Measurements from ENCODE around the gene NUDT14. TPM values are rescaled to one million over a fixed set of nuclear protein-coding genes. Genes with fewer than 3 reads are reported as not detected.

NUDT14 gene
- total and polyA plus RNA-seq, 8 donors: 15.2 to 62.6 (median 26.6) TPM; not detected in 1

DNA sequence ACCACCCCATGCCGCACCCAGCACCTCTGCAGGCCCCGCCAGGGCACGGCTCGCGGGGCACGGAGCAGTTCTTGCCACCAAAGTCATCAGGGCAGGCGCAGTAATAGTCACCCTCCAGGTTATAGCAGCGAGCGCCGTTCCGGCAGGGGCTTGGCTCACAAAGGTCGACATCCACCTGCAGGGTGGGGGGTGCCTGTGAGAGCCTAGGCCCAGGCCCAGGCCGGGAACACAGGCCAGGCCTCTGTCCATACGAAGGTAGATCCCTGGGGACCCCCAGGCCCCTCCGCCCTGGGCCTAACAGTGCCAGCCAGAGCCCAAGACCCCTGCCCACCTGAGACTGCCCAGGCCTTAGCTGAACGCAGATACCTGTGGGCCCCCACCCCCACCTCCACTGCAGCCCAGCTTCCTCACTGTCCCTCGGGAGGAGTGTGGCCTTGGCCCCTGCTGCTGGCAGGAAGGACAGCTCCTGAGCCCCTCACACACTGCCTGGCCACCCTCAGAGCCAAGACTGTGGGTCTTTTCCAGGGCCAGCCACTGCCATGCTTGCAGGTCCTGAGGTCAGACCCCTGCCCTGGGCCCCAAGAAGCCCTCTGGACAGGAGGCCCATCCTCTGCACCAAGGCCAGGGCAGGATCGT lies 31.8 kb downstream of the NUDT14 start:
- Histone ChIP-seq H3K27me3 (no peaks in the 10 kb centered on the region), H3K9me3 (no peaks in the 10 kb centered on the region), H3K4me3 (no peak overlapping the region), H3K27ac (no peak overlapping the region), H3K36me3 (peaks cover 0 to 26% (median 15%) of the 10 kb centered on the region in 4 donors), H3K4me1 (no peaks in the 10 kb centered on the region)
- intact Hi-C loops (cut with DNase I; ENCODE audit: low total_unique reads): no loop called here
- no peak for DNase-seq
- WGBS, 5 donors: 85 to 95% (median 93%) methylated on average over 7 to 18 of the region's 18 CpGs
- TF ChIP-seq EP300 (IDR thresholded peaks at IDR 0.05) (no peak), POLR2A (IDR thresholded peaks at IDR 0.05) (no peak), POLR2AphosphoS5 (IDR thresholded peaks at IDR 0.05) (no peak)
- TF ChIP-seq, protein P1, sequence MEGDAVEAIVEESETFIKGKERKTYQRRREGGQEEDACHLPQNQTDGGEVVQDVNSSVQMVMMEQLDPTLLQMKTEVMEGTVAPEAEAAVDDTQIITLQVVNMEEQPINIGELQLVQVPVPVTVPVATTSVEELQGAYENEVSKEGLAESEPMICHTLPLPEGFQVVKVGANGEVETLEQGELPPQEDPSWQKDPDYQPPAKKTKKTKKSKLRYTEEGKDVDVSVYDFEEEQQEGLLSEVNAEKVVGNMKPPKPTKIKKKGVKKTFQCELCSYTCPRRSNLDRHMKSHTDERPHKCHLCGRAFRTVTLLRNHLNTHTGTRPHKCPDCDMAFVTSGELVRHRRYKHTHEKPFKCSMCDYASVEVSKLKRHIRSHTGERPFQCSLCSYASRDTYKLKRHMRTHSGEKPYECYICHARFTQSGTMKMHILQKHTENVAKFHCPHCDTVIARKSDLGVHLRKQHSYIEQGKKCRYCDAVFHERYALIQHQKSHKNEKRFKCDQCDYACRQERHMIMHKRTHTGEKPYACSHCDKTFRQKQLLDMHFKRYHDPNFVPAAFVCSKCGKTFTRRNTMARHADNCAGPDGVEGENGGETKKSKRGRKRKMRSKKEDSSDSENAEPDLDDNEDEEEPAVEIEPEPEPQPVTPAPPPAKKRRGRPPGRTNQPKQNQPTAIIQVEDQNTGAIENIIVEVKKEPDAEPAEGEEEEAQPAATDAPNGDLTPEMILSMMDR (IDR thresholded peaks at IDR 0.05): no peak

DNA sequence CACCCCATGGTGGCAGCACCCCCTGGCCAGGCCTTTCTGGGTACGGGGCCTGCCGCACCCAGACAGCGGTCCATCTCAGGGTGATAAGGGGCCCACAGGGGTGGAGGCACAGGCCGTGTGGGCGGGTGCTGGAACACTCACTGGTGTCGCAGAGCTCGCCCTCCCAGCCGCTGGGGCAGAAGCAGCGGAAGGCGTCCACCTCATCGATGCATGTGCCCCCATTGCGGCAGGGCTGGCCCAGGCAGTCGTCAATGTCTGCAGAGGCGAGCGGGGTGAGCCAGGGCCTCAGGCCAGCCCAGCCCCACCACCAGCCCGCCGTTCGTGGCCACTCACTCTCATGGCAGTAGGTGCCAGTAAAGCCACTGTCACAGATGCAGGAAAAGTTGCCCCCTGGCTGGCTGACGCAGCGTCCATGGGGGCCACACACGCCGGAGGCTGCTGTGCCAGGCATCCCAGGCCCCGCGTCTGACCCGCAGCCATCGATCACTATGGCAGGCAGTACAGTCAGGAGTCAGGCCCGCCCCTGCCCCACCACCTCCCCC lies 32.4 kb downstream of the NUDT14 start:
- Histone ChIP-seq H3K27ac (no peak overlapping the region), H3K27me3 (no peaks in the 10 kb centered on the region), H3K4me1 (no peaks in the 10 kb centered on the region), H3K36me3 (peaks cover 0 to 26% (median 15%) of the 10 kb centered on the region in 4 donors), H3K9me3 (no peaks in the 10 kb centered on the region), H3K4me3 (no peak overlapping the region)
- WGBS, 5 donors: 87 to 96% (median 93%) methylated on average over 11 to 27 of the region's 27 CpGs
- no peak for DNase-seq
- intact Hi-C loops (cut with DNase I; ENCODE audit: low total_unique reads): no loop called here
- no peak for TF ChIP-seq POLR2AphosphoS5 (IDR thresholded peaks at IDR 0.05)
- no peak for TF ChIP-seq POLR2A (IDR thresholded peaks at IDR 0.05)
- TF ChIP-seq EP300 (IDR thresholded peaks at IDR 0.05): no peak
- TF ChIP-seq, protein P1 (IDR thresholded peaks at IDR 0.05): no peak

DNA sequence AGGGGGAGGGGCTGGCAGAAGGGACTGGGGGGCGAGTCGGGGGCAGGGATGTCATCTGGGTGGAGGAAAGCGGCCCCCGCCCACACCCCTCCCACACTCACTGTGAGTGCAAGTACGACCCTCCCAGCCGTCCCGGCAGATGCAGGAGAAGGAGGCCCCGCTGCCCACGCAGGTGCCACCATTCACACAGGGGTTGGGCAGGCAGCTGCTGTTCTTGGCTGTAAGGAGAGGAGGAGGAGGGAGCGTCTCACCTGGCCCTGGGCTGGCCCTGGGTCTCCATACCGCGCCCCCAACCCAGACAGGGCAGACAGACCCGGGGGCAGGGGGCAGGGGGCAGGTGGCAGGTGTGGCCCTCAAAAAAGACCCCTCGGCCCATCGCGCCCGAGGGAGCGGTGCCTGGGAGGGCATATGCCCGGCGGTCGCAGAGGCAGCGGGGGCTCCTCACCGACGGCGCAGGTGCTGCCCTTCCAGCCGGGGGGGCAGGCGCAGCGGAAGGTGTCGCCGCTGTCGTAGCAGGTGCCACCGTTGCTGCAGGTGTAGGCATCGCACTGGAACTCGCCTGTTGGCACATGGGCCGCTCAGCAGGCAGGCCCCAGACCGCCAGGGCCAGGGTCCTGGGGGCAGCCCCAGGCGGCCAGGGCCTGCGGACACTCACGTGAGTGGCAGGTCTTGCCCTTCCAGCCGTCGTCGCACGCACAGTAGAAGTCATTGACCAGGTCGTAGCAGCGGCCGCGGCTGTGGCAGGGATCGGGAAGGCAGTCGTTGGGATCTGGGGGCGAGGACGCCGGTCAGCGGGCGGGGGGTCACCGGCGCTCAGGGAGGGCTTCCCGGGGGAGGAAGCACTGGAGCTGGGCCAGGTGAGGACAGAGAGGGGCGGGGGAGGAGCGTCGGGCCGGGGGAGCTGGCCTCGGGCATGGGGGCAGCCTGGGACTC lies 33.2 kb downstream of the NUDT14 start:
- TF ChIP-seq EP300 (IDR thresholded peaks at IDR 0.05) (no peak), POLR2AphosphoS5 (IDR thresholded peaks at IDR 0.05) (no peak), POLR2A (IDR thresholded peaks at IDR 0.05) (no peak)
- TF ChIP-seq, protein P1 (IDR thresholded peaks at IDR 0.05): no peak
- no peaks in the 10 kb centered on the region for H3K4me1 ChIP-seq
- H3K36me3 ChIP-seq: peaks cover 0 to 29% (median 19%) of the 10 kb centered on the region in 4 donors
- H3K9me3 ChIP-seq: no peaks in the 10 kb centered on the region
- no peak overlapping the region for H3K27ac ChIP-seq
- H3K27me3 ChIP-seq: no peaks in the 10 kb centered on the region
- intact Hi-C loops (cut with DNase I; ENCODE audit: low total_unique reads): no loop called here
- no peak for DNase-seq
- no peak overlapping the region for H3K4me3 ChIP-seq
- WGBS, 5 donors: 92 to 95% (median 94%) methylated on average over 34 to 62 of the region's 62 CpGs

DNA sequence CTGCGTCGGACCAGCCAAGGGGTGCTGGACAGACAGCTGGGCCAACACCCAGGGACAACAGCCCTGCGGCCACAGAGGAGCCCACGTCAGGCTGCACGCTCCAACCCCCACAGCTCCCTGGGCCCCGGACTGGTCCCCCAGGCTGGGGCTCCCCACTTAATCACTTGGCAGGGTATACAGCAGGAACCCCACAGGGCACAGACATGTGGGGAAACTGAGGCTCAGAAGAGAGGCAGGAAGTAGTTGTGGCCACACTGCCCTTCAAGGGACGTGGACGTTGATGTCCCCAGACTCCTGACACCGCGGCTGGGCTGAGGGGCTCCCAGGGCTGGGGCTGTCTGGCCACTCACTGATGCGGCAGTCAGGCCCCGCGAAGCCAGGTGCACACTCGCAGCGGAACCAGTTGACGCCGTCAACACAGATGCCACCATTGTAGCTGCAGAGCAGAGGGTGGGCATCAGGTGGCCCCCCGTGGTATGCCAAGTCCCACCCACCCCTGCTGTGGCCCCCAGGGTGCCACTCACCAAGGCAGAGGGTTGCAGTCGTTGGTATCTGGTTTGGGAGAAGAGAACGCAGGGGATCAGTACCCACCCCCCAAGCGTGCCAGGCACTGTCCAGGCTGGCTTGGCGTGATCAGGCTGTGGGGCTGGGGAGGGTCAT lies 34.0 kb downstream of the NUDT14 start:
- H3K27ac ChIP-seq: no peak overlapping the region
- DNase-seq: no peak
- no peaks in the 10 kb centered on the region for H3K27me3 ChIP-seq
- no peak overlapping the region for H3K4me3 ChIP-seq
- intact Hi-C loops (cut with DNase I; ENCODE audit: low total_unique reads): no loop called here
- H3K36me3 ChIP-seq: peaks cover 0 to 38% (median 26%) of the 10 kb centered on the region in 4 donors
- TF ChIP-seq POLR2AphosphoS5 (IDR thresholded peaks at IDR 0.05): no peak
- no peak for TF ChIP-seq EP300 (IDR thresholded peaks at IDR 0.05)
- TF ChIP-seq, protein P1 (IDR thresholded peaks at IDR 0.05): no peak
- no peak for TF ChIP-seq POLR2A (IDR thresholded peaks at IDR 0.05)
- 85 to 94% (median 91%) methylated on average over 8 to 22 of the region's 22 CpGs for WGBS, 5 donors
- no peaks in the 10 kb centered on the region for H3K9me3 ChIP-seq
- H3K4me1 ChIP-seq: no peaks in the 10 kb centered on the region
